ENCODE data around the gene SHB.

The SHB gene

DNA sequence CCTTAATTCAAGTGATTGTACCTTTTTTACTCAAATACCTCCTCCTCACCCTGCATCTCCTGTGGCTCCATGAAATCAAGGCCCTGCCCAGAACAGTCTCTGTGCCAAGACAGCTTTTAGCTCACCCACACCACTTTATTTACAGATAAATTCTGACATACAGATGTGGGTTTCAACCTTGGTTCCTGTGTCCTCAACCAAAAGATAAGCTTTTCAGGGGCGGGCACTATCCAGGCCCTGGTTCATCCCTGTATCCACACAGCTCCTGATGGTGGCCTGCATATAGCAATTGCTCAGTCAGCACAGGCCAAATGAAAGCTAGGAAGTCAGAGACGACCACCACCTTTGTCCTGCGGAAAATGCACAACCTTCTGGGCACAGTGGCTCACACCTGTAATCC lies 8.3 kb downstream of the SHB start:
- Histone ChIP-seq H3K27ac (ENCODE audit: extremely low read depth, low read depth, low read length) (no peak overlapping the region), H3K4me1 (ENCODE audit: control insufficient read depth, insufficient read depth, low read length) (peaks cover 3% of the 10 kb centered on the region), H3K9me3 (ENCODE audit: control insufficient read depth, insufficient read depth, low read depth, low read length) (no peaks in the 10 kb centered on the region), H3K36me3 (ENCODE audit: control insufficient read depth in 2 of 2, insufficient read depth in 1 of 2, low read length in 2 of 2) (peaks cover 0 to 54% of the 10 kb centered on the region in 2 experiments; a peak in 1 of 3 replicates), H3K4me3 (ENCODE audit: low read depth, low read length) (no peak overlapping the region)
- CTCF ChIA-PET = interaction anchor here (0.6 to 1.4 kb wide), 4 partner anchors 52 to 565 kb away, joined by 3 to 4 read pairs (median 4); no protein-coding TSS in a partner anchor
- POLR2A ChIA-PET = interaction anchor here (0.6 to 1.3 kb wide), 3 partner anchors 34 to 310 kb away, joined by 3 to 6 read pairs (median 4); partner anchors contain the start of gene EXOSC3
- TF ChIP-seq SALL2 (tag by site-specific recombination; IDR thresholded peaks at IDR 0.05; ENCODE audit: borderline replicate concordance) = no peak
- TF ChIP-seq BCL11A (tag by site-specific recombination; IDR thresholded peaks at IDR 0.05; ENCODE audit: low read depth) = no peak
- no peak for TF ChIP-seq ZNF433 (tag by site-specific recombination; IDR thresholded peaks at IDR 0.05; ENCODE audit: low read depth)
- TF ChIP-seq ZNF133 (tag by site-specific recombination; IDR thresholded peaks at IDR 0.05) = no peak
- no peak for TF ChIP-seq YY1 (tag by site-specific recombination; IDR thresholded peaks at IDR 0.05)
- no peak for TF ChIP-seq ZNF629 (tag by site-specific recombination; IDR thresholded peaks at IDR 0.05)
- no peak for TF ChIP-seq HOXC10 (CRISPR knock-in tag; IDR thresholded peaks at IDR 0.05)
- TF ChIP-seq ZNF621 (tag by site-specific recombination; IDR thresholded peaks at IDR 0.05) = no peak
- TF ChIP-seq, protein P1, sequence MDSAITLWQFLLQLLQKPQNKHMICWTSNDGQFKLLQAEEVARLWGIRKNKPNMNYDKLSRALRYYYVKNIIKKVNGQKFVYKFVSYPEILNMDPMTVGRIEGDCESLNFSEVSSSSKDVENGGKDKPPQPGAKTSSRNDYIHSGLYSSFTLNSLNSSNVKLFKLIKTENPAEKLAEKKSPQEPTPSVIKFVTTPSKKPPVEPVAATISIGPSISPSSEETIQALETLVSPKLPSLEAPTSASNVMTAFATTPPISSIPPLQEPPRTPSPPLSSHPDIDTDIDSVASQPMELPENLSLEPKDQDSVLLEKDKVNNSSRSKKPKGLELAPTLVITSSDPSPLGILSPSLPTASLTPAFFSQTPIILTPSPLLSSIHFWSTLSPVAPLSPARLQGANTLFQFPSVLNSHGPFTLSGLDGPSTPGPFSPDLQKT (IDR thresholded peaks at IDR 0.05; ENCODE audit: borderline replicate concordance, low read depth, low read length) = no peak
- TF ChIP-seq, protein P2, sequence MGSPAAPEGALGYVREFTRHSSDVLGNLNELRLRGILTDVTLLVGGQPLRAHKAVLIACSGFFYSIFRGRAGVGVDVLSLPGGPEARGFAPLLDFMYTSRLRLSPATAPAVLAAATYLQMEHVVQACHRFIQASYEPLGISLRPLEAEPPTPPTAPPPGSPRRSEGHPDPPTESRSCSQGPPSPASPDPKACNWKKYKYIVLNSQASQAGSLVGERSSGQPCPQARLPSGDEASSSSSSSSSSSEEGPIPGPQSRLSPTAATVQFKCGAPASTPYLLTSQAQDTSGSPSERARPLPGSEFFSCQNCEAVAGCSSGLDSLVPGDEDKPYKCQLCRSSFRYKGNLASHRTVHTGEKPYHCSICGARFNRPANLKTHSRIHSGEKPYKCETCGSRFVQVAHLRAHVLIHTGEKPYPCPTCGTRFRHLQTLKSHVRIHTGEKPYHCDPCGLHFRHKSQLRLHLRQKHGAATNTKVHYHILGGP (tag by site-specific recombination; IDR thresholded peaks at IDR 0.05) = no peak
- TF ChIP-seq ZNF776 (tag by site-specific recombination; IDR thresholded peaks at IDR 0.05; ENCODE audit: borderline replicate concordance) = no peak
- TF ChIP-seq WT1 (tag by site-specific recombination; IDR thresholded peaks at IDR 0.05) = no peak
- no peak for TF ChIP-seq ZNF561 (tag by site-specific recombination; IDR thresholded peaks at IDR 0.05; ENCODE audit: borderline replicate concordance)
- TF ChIP-seq ZNF530 (tag by site-specific recombination; IDR thresholded peaks at IDR 0.05; ENCODE audit: low read depth) = no peak
- TF ChIP-seq, protein P3, sequence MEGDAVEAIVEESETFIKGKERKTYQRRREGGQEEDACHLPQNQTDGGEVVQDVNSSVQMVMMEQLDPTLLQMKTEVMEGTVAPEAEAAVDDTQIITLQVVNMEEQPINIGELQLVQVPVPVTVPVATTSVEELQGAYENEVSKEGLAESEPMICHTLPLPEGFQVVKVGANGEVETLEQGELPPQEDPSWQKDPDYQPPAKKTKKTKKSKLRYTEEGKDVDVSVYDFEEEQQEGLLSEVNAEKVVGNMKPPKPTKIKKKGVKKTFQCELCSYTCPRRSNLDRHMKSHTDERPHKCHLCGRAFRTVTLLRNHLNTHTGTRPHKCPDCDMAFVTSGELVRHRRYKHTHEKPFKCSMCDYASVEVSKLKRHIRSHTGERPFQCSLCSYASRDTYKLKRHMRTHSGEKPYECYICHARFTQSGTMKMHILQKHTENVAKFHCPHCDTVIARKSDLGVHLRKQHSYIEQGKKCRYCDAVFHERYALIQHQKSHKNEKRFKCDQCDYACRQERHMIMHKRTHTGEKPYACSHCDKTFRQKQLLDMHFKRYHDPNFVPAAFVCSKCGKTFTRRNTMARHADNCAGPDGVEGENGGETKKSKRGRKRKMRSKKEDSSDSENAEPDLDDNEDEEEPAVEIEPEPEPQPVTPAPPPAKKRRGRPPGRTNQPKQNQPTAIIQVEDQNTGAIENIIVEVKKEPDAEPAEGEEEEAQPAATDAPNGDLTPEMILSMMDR (tag by site-specific recombination; IDR thresholded peaks at IDR 0.05) = no peak
- TF ChIP-seq ZNF266 (tag by site-specific recombination; IDR thresholded peaks at IDR 0.05; ENCODE audit: low read depth) = no peak
- no peak for TF ChIP-seq ZFHX2 (tag by site-specific recombination; conservative IDR thresholded peaks at IDR 0.05)
- no peak for TF ChIP-seq ZXDB (tag by site-specific recombination; IDR thresholded peaks at IDR 0.05)
- TF ChIP-seq KLF8 (tag by site-specific recombination; IDR thresholded peaks at IDR 0.05) = no peak

DNA sequence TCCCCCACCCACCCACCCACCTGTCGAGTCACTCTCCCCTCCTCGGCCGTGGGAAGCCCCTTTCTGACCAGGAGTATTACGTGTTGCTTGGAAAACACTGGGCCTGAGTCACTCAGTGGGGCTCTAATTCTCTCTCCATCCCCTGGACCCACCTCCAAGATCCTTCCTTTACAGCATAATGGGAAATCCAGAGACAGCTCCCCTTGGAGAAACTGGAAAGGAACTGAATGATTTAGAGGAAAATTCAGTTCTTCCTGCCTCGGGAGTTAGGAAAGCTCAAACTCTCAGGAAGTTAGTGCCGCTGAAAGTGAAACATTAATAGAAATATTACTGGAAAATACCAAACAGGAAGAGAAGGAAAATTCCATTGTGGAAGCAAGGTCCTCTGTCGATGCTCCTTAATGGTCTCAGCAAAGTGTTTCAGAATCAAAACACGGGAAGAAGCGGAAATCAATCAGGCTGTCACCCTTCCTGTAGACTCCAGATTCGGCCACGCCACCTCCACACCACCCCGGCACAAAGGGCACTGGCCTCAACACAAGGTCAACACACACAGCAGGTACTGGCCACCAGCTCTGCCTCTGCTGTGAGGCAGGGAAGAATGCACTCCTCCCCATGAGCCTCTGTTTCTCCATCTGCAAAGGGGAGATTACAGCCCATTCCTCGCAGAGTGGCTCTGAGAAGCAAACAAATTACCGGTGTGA lies 9.6 kb downstream of the SHB start:
- H3K36me3 ChIP-seq (ENCODE audit: control insufficient read depth in 2 of 2, insufficient read depth in 1 of 2, low read length in 2 of 2) = peaks cover 0 to 42% of the 10 kb centered on the region in 2 experiments; a peak in 1 of 3 replicates
- no peak overlapping the region for H3K4me3 ChIP-seq (ENCODE audit: low read depth, low read length)
- POLR2A ChIA-PET = interaction anchor here (0.9 kb wide), 1 partner anchor 275 kb away, joined by 3 read pairs; the partner anchor contains the start of gene EXOSC3
- TF ChIP-seq GFI1B (tag by site-specific recombination; IDR thresholded peaks at IDR 0.05) (no peak), GLI4 (tag by site-specific recombination; IDR thresholded peaks at IDR 0.05) (no peak), ZNF133 (tag by site-specific recombination; IDR thresholded peaks at IDR 0.05) (no peak)
- TF ChIP-seq, protein P4, sequence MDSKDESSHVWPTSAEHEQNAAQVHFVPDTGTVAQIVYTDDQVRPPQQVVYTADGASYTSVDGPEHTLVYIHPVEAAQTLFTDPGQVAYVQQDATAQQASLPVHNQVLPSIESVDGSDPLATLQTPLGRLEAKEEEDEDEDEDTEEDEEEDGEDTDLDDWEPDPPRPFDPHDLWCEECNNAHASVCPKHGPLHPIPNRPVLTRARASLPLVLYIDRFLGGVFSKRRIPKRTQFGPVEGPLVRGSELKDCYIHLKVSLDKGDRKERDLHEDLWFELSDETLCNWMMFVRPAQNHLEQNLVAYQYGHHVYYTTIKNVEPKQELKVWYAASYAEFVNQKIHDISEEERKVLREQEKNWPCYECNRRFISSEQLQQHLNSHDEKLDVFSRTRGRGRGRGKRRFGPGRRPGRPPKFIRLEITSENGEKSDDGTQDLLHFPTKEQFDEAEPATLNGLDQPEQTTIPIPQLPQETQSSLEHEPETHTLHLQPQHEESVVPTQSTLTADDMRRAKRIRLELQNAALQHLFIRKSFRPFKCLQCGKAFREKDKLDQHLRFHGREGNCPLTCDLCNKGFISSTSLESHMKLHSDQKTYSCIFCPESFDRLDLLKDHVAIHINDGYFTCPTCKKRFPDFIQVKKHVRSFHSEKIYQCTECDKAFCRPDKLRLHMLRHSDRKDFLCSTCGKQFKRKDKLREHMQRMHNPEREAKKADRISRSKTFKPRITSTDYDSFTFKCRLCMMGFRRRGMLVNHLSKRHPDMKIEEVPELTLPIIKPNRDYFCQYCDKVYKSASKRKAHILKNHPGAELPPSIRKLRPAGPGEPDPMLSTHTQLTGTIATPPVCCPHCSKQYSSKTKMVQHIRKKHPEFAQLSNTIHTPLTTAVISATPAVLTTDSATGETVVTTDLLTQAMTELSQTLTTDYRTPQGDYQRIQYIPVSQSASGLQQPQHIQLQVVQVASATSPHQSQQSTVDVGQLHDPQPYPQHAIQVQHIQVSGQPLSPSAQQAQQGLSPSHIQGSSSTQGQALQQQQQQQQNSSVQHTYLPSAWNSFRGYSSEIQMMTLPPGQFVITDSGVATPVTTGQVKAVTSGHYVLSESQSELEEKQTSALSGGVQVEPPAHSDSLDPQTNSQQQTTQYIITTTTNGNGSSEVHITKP (tag by site-specific recombination; IDR thresholded peaks at IDR 0.05) = no peak
- CTCF ChIA-PET = interaction anchor here (0.5 to 1.4 kb wide), 2 partner anchors 38 to 148 kb away, joined by 3 read pairs; no protein-coding TSS in a partner anchor
- H3K27ac ChIP-seq (ENCODE audit: extremely low read depth, low read depth, low read length) = no peak overlapping the region
- H3K4me1 ChIP-seq (ENCODE audit: control insufficient read depth, insufficient read depth, low read length) = peaks cover 3% of the 10 kb centered on the region
- H3K9me3 ChIP-seq (ENCODE audit: control insufficient read depth, insufficient read depth, low read depth, low read length) = no peaks in the 10 kb centered on the region
